Measurements from ENCODE around the gene SGCD.

The SGCD gene

GRCh38 chr5:156326718-156327259 lies at the start of gene SGCD:
Gene SGCD, plus strand, starts transcription at chr5:156327164.
- no peak for TF ChIP-seq TOX (CRISPR knock-in tag; IDR thresholded peaks at IDR 0.05; ENCODE audit: borderline replicate concordance)
- TF ChIP-seq, protein P1, sequence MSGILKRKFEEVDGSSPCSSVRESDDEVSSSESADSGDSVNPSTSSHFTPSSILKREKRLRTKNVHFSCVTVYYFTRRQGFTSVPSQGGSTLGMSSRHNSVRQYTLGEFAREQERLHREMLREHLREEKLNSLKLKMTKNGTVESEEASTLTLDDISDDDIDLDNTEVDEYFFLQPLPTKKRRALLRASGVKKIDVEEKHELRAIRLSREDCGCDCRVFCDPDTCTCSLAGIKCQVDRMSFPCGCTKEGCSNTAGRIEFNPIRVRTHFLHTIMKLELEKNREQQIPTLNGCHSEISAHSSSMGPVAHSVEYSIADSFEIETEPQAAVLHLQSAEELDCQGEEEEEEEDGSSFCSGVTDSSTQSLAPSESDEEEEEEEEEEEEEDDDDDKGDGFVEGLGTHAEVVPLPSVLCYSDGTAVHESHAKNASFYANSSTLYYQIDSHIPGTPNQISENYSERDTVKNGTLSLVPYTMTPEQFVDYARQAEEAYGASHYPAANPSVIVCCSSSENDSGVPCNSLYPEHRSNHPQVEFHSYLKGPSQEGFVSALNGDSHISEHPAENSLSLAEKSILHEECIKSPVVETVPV (CRISPR knock-in tag; IDR thresholded peaks at IDR 0.05) = no peak
- TF ChIP-seq RARB (CRISPR knock-in tag; IDR thresholded peaks at IDR 0.05) = no peak
- peak; percentile 96 for ATAC-seq

DNA sequence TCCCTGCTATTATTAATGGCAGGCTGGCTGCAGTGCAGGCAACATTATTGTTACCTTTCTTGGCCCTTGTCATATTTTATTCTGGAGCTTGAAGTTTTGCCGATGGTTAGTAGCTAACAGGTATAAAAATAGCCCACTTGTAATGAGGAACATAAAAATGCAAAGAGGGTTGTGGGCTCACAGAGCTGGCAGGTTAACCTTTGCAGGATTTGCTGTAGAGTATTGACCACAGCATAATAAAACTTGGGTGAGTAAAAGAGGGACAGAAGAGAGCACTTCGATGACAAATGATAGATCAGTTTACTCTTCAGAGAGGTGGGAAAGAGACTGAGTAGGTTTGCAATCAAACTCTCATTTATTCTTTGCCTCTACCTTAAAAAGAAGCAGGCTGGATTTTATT lies 49.7 kb upstream of the SGCD start:
- TF ChIP-seq SNAI2 (CRISPR knock-in tag; IDR thresholded peaks at IDR 0.05) = no peak
- no peak for TF ChIP-seq BACH2 (CRISPR knock-in tag; IDR thresholded peaks at IDR 0.05; ENCODE audit: borderline replicate concordance)
- TF ChIP-seq, protein P2, sequence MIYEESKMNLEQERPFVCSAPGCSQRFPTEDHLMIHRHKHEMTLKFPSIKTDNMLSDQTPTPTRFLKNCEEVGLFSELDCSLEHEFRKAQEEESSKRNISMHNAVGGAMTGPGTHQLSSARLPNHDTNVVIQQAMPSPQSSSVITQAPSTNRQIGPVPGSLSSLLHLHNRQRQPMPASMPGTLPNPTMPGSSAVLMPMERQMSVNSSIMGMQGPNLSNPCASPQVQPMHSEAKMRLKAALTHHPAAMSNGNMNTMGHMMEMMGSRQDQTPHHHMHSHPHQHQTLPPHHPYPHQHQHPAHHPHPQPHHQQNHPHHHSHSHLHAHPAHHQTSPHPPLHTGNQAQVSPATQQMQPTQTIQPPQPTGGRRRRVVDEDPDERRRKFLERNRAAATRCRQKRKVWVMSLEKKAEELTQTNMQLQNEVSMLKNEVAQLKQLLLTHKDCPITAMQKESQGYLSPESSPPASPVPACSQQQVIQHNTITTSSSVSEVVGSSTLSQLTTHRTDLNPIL (CRISPR knock-in tag; IDR thresholded peaks at IDR 0.05; ENCODE audit: low read depth) = no peak
- TF ChIP-seq ZNF565 (CRISPR knock-in tag; conservative IDR thresholded peaks at IDR 0.05; ENCODE audit: low read depth) = no peak
- TF ChIP-seq TOX (CRISPR knock-in tag; IDR thresholded peaks at IDR 0.05; ENCODE audit: borderline replicate concordance) = no peak
- TF ChIP-seq, protein P1 (CRISPR knock-in tag; IDR thresholded peaks at IDR 0.05) = no peak
- no peak for TF ChIP-seq POU6F1 (CRISPR knock-in tag; IDR thresholded peaks at IDR 0.05; ENCODE audit: borderline replicate concordance, low read depth)
- TF ChIP-seq TCF4 (CRISPR knock-in tag; IDR thresholded peaks at IDR 0.05; ENCODE audit: borderline replicate concordance) = no peak
- TF ChIP-seq OSR1 (CRISPR knock-in tag; IDR thresholded peaks at IDR 0.05) = no peak
- no peak for TF ChIP-seq ISL1 (CRISPR knock-in tag; IDR thresholded peaks at IDR 0.05)
- TF ChIP-seq, protein P3, sequence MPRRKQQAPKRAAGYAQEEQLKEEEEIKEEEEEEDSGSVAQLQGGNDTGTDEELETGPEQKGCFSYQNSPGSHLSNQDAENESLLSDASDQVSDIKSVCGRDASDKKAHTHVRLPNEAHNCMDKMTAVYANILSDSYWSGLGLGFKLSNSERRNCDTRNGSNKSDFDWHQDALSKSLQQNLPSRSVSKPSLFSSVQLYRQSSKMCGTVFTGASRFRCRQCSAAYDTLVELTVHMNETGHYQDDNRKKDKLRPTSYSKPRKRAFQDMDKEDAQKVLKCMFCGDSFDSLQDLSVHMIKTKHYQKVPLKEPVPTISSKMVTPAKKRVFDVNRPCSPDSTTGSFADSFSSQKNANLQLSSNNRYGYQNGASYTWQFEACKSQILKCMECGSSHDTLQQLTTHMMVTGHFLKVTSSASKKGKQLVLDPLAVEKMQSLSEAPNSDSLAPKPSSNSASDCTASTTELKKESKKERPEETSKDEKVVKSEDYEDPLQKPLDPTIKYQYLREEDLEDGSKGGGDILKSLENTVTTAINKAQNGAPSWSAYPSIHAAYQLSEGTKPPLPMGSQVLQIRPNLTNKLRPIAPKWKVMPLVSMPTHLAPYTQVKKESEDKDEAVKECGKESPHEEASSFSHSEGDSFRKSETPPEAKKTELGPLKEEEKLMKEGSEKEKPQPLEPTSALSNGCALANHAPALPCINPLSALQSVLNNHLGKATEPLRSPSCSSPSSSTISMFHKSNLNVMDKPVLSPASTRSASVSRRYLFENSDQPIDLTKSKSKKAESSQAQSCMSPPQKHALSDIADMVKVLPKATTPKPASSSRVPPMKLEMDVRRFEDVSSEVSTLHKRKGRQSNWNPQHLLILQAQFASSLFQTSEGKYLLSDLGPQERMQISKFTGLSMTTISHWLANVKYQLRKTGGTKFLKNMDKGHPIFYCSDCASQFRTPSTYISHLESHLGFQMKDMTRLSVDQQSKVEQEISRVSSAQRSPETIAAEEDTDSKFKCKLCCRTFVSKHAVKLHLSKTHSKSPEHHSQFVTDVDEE (CRISPR knock-in tag; IDR thresholded peaks at IDR 0.05) = no peak
- TF ChIP-seq GLIS3 (CRISPR knock-in tag; IDR thresholded peaks at IDR 0.05) = no peak
- TF ChIP-seq ZFP30 (CRISPR knock-in tag; IDR thresholded peaks at IDR 0.05) = no peak
- no peak for TF ChIP-seq ESRRG (CRISPR knock-in tag; IDR thresholded peaks at IDR 0.05)
- no peak for TF ChIP-seq ZNF70 (CRISPR knock-in tag; IDR thresholded peaks at IDR 0.05)
- no peak for TF ChIP-seq ZNF8 (CRISPR knock-in tag; IDR thresholded peaks at IDR 0.05)
- no peak for TF ChIP-seq CSDC2 (CRISPR knock-in tag; IDR thresholded peaks at IDR 0.05)
- ATAC-seq = no peak

GRCh38 chr5:156295431-156295830 lies 31.5 kb upstream of the SGCD start:
- ATAC-seq = no peak
- TF ChIP-seq POU6F1 (CRISPR knock-in tag; IDR thresholded peaks at IDR 0.05; ENCODE audit: borderline replicate concordance, low read depth) (no peak), ARNTL (CRISPR knock-in tag; IDR thresholded peaks at IDR 0.05; ENCODE audit: borderline replicate concordance, low read depth) (no peak), ZNF70 (CRISPR knock-in tag; IDR thresholded peaks at IDR 0.05) (no peak), CSDC2 (CRISPR knock-in tag; IDR thresholded peaks at IDR 0.05) (no peak)
